Measurements from ENCODE around the gene UCHL1.

Gene UCHL1

DNA sequence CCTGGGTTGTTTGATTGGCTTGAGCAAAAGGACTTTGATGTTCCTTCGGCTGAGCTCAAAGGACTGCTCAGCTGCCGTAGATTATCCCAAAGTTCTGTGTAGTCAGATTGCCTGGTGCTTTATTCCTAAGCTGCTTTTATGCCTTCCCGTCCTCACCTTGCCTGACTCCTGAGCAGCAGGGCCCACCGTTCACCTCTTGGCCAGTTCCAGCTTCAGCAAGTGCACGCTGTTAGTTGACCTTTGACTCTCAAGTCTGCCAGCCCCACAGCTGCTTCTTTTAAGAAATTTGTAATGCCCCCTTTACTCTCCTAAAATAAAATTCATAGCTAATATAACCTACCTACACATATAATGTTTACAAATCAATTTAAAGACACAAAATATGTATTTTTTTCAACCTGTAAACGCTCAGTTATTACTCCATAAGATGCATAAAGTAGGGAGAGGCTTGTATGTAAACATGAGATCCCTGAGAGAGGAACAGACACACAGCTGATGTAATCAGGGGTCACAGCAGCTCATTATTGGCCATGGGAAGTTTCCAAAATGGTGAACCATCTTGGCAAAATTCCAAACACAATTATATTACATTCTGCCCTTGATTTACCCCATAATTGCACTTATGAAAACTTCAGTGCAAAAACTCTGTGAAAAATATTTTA is 28.6 kb downstream of the UCHL1 start:
- no peak overlapping the region for H3K27ac ChIP-seq (ENCODE audit: low read depth, low read length)
- no peaks in the 10 kb centered on the region for H3K36me3 ChIP-seq (ENCODE audit: control insufficient read depth, low read length)
- no peaks in the 10 kb centered on the region; the same call in 1 of the 2 replicates for H3K27me3 ChIP-seq (ENCODE audit: control insufficient read depth, low read length)
- TF ChIP-seq CTCF (IDR thresholded peaks at IDR 0.05; ENCODE audit: low read depth, low read length, poor library complexity, severe bottlenecking) (no peak), EZH2phosphoT487 (IDR thresholded peaks at IDR 0.05; ENCODE audit: borderline replicate concordance, low read length) (no peak)
- H3K9me3 ChIP-seq (ENCODE audit: control insufficient read depth, insufficient read depth, low read length) = no peaks in the 10 kb centered on the region
- no peaks in the 10 kb centered on the region; the same call in 1 of the 2 replicates for H3K9me2 ChIP-seq (replicated peaks; ENCODE audit: control insufficient read depth, low read length)
- no peaks in the 10 kb centered on the region for H3K79me2 ChIP-seq (ENCODE audit: control insufficient read depth, low read length)
- H3F3A ChIP-seq (ENCODE audit: control insufficient read depth, insufficient read depth) = no peaks in the 10 kb centered on the region
- H3K4me2 ChIP-seq (ENCODE audit: low read length) = no peak overlapping the region
- no peak overlapping the region for H3K4me3 ChIP-seq (ENCODE audit: low read length)
- H3K4me1 ChIP-seq (ENCODE audit: control insufficient read depth, low read length) = no peaks in the 10 kb centered on the region
- no peaks in the 10 kb centered on the region for H4K20me1 ChIP-seq (ENCODE audit: control insufficient read depth, insufficient read depth, low read depth, low read length)

GRCh38 chr4:41285864-41286235 is 29.1 kb downstream of the UCHL1 start:
- Histone ChIP-seq H3K36me3 (ENCODE audit: control insufficient read depth, low read length) (no peaks in the 10 kb centered on the region), H3K4me2 (ENCODE audit: low read length) (no peak overlapping the region), H3K4me1 (ENCODE audit: control insufficient read depth, low read length) (no peaks in the 10 kb centered on the region), H4K20me1 (ENCODE audit: control insufficient read depth, insufficient read depth, low read depth, low read length) (no peaks in the 10 kb centered on the region), H3F3A (ENCODE audit: control insufficient read depth, insufficient read depth) (no peaks in the 10 kb centered on the region), H3K4me3 (ENCODE audit: low read length) (no peak overlapping the region), H3K9me3 (ENCODE audit: control insufficient read depth, insufficient read depth, low read length) (no peaks in the 10 kb centered on the region), H3K27ac (ENCODE audit: low read depth, low read length) (no peak overlapping the region), H3K79me2 (ENCODE audit: control insufficient read depth, low read length) (no peaks in the 10 kb centered on the region), H3K27me3 (ENCODE audit: control insufficient read depth, low read length) (no peaks in the 10 kb centered on the region; the same call in 1 of the 2 replicates), H3K9me2 (replicated peaks; ENCODE audit: control insufficient read depth, low read length) (no peaks in the 10 kb centered on the region; the same call in 1 of the 2 replicates)
- TF ChIP-seq EZH2phosphoT487 (IDR thresholded peaks at IDR 0.05; ENCODE audit: borderline replicate concordance, low read length) (no peak), CTCF (IDR thresholded peaks at IDR 0.05; ENCODE audit: low read depth, low read length, poor library complexity, severe bottlenecking) (no peak)

- H4K20me1 ChIP-seq (ENCODE audit: control insufficient read depth, insufficient read depth, low read depth, low read length) = no peaks in the 10 kb centered on the region
- no peaks in the 10 kb centered on the region for H3K4me1 ChIP-seq (ENCODE audit: control insufficient read depth, low read length)
- no peaks in the 10 kb centered on the region for H3K79me2 ChIP-seq (ENCODE audit: control insufficient read depth, low read length)
- H3K9me3 ChIP-seq (ENCODE audit: control insufficient read depth, insufficient read depth, low read length) = no peaks in the 10 kb centered on the region
- H3F3A ChIP-seq (ENCODE audit: control insufficient read depth, insufficient read depth) = no peaks in the 10 kb centered on the region
- no peak overlapping the region for H3K4me3 ChIP-seq (ENCODE audit: low read length)
- no peaks in the 10 kb centered on the region; the same call in 1 of the 2 replicates for H3K27me3 ChIP-seq (ENCODE audit: control insufficient read depth, low read length)
- no peaks in the 10 kb centered on the region; the same call in 1 of the 2 replicates for H3K9me2 ChIP-seq (replicated peaks; ENCODE audit: control insufficient read depth, low read length)
- H3K27ac ChIP-seq (ENCODE audit: low read depth, low read length) = no peak overlapping the region
- TF ChIP-seq EZH2phosphoT487 (IDR thresholded peaks at IDR 0.05; ENCODE audit: borderline replicate concordance, low read length) (no peak), CTCF (IDR thresholded peaks at IDR 0.05; ENCODE audit: low read depth, low read length, poor library complexity, severe bottlenecking) (no peak)
- no peaks in the 10 kb centered on the region for H3K36me3 ChIP-seq (ENCODE audit: control insufficient read depth, low read length)
- no peak overlapping the region for H3K4me2 ChIP-seq (ENCODE audit: low read length)
These were observed 30.3 kb downstream of the UCHL1 start for GRCh38 chr4:41287005-41287404.
